ENCODE data around the gene EFCAB6. TPM values are rescaled to one million over a fixed set of nuclear protein-coding genes. Genes with fewer than 3 reads are reported as not detected.

EFCAB6 gene
- total RNA-seq, 1 donor from 2014 or later: 1.5 TPM

GRCh38 chr22:43823911-43824665, 12.0 kb upstream of the EFCAB6 start:
- DNase-seq (ENCODE audit: low read depth, low spot score): no peak
- Mint-ChIP-seq H3K4me3 (no peak overlapping the region), H3K4me1 (peaks cover 21% of the 10 kb centered on the region), H3K36me3 (ENCODE audit: low read depth) (no peaks in the 10 kb centered on the region), H3K27me3 (ENCODE audit: low read depth) (no peaks in the 10 kb centered on the region), H3K27ac (ENCODE audit: unreplicated experiment) (no peak overlapping the region), H3K9me3 (no peaks in the 10 kb centered on the region)
- TF ChIP-seq CTCF (conservative IDR thresholded peaks at IDR 0.05): no peak

- H3K4me3 Mint-ChIP-seq: no peak overlapping the region
- no peaks in the 10 kb centered on the region for H3K9me3 Mint-ChIP-seq
- DNase-seq (ENCODE audit: low read depth, low spot score): no peak
- peaks cover 21% of the 10 kb centered on the region for H3K4me1 Mint-ChIP-seq
- TF ChIP-seq CTCF (conservative IDR thresholded peaks at IDR 0.05): no peak
- H3K27me3 Mint-ChIP-seq (ENCODE audit: low read depth): no peaks in the 10 kb centered on the region
- H3K27ac Mint-ChIP-seq (ENCODE audit: unreplicated experiment): no peak overlapping the region
- no peaks in the 10 kb centered on the region for H3K36me3 Mint-ChIP-seq (ENCODE audit: low read depth)
Observed at GRCh38 chr22:43823353-43823908, 11.3 kb upstream of the EFCAB6 start.

- peak overlapping the region; percentile 57 for H3K27ac Mint-ChIP-seq (ENCODE audit: unreplicated experiment)
- no peaks in the 10 kb centered on the region for H3K36me3 Mint-ChIP-seq (ENCODE audit: low read depth)
- no peak for DNase-seq (ENCODE audit: low read depth, low spot score)
- peaks cover 8% of the 10 kb centered on the region for H3K4me1 Mint-ChIP-seq
- no peak for TF ChIP-seq CTCF (conservative IDR thresholded peaks at IDR 0.05)
- no peak overlapping the region for H3K4me3 Mint-ChIP-seq
- no peaks in the 10 kb centered on the region for H3K9me3 Mint-ChIP-seq
- H3K27me3 Mint-ChIP-seq (ENCODE audit: low read depth): no peaks in the 10 kb centered on the region
Observed at GRCh38 chr22:43821606-43822425, 9.7 kb upstream of the EFCAB6 start.

GRCh38 chr22:43820651-43821305, 8.7 kb upstream of the EFCAB6 start:
- Mint-ChIP-seq H3K4me3 (peak overlapping the region; percentile 40), H3K9me3 (no peaks in the 10 kb centered on the region), H3K27me3 (ENCODE audit: low read depth) (no peaks in the 10 kb centered on the region), H3K27ac (ENCODE audit: unreplicated experiment) (no peak overlapping the region), H3K4me1 (peaks cover 8% of the 10 kb centered on the region), H3K36me3 (ENCODE audit: low read depth) (no peaks in the 10 kb centered on the region)
- DNase-seq (ENCODE audit: low read depth, low spot score): no peak
- TF ChIP-seq CTCF (conservative IDR thresholded peaks at IDR 0.05): no peak

GRCh38 chr22:43819931-43820640, 8.0 kb upstream of the EFCAB6 start:
- H3K27ac Mint-ChIP-seq (ENCODE audit: unreplicated experiment): no peak overlapping the region
- H3K4me1 Mint-ChIP-seq: peaks cover 8% of the 10 kb centered on the region
- no peak overlapping the region for H3K4me3 Mint-ChIP-seq
- H3K9me3 Mint-ChIP-seq: no peaks in the 10 kb centered on the region
- no peak for DNase-seq (ENCODE audit: low read depth, low spot score)
- no peaks in the 10 kb centered on the region for H3K27me3 Mint-ChIP-seq (ENCODE audit: low read depth)
- TF ChIP-seq CTCF (conservative IDR thresholded peaks at IDR 0.05): no peak
- H3K36me3 Mint-ChIP-seq (ENCODE audit: low read depth): peaks cover 2% of the 10 kb centered on the region
